GM12874 (cell line): Measurements from ENCODE around the gene BOD1.

ENCODE experiments used
- CTCF ChIP-seq: IDR thresholded peaks from 2 replicates; pipeline ENCODE4 v1.5.1; 2011; ENCODE audit warnings: low read depth, mild to moderate bottlenecking, control low read depth, low read length, moderate library complexity; ENCODE audit not compliant: insufficient read depth

BOD1 gene

GRCh38 chr5:173627860-173628392, 11.5 kb upstream of the BOD1 start:
- no peak for TF ChIP-seq CTCF

DNA sequence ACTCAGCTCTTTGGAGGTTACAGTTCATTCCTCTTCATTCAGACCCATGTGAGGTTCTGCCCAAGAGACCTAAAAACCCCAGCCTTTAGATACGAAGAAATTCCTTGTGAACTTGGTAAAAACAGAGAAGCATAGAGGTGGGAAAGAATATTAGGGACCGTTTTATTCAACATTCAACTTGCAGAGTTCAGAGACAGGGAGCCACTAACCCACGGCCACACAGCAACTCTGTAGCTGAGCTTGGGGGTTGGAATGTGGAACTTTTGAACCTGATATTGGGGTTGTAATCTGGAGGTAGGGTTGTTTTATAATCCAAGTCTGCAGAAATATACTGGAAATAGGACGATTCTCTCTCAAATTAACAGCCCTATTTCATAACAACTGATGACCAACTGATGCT, 10.8 kb upstream of the BOD1 start:
- TF ChIP-seq CTCF: no peak

- TF ChIP-seq CTCF: no peak
These were observed 10.0 kb upstream of the BOD1 start for GRCh38 chr5:173626505-173626820.

DNA sequence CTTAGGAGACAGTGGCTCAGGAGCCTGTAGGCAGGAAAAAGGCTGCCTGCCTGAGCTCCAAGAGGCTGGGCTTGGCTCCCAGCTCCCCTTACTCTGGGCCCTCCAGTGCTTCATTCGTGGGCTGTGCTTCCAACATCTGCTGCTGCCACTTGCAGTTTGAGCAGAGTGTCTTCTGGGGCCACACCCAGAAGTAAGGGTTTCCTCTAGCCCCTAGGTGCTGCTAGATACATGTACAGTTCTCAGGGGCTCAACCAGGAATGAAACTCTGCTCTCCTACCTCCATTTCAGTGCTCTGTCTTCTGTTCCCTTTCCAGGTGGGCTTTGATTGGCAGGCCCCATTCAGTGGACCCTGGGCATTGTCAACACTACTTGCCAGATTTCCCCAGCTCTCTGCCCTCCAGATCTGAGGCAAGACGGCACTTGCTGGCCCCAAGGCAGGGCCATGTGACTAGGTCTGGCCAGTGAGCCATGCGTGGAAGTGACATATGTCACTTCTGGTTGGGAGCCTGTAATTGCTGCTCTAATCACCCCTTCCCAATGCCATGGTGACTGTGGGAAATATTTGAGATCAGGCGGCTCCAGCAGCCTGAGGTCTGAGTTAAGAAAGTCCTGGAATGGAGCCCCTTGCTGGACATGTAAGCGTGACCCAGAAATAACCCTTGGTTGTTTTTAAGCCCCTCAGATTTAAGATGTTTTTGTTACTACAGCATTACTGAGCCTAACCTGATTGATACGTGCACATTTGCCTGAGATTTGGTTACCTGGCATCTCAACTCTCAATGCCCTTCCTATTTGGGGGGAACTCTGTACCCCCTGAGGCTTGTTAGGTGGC, 9.4 kb upstream of the BOD1 start:
- TF ChIP-seq CTCF: peak; percentile 63

DNA sequence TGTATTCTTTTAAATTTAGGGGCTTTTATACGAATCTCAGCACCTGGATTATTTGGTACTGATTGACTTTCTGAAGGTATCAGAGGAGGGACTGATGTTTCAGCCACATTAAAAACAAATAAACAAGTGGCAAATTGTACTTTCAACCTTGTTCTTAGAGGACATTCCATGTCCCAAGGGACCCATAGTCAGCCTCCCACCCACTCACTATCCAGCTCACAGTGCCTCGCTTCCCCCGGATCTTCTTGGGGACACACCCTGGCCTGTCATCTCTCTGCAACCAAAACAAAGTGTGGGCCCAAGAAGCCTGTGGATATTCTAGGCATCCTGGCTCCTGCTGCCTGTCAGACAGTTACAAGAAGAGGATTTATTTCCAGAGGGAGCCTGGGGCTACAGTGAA, 8.8 kb upstream of the BOD1 start:
- no peak for TF ChIP-seq CTCF

DNA sequence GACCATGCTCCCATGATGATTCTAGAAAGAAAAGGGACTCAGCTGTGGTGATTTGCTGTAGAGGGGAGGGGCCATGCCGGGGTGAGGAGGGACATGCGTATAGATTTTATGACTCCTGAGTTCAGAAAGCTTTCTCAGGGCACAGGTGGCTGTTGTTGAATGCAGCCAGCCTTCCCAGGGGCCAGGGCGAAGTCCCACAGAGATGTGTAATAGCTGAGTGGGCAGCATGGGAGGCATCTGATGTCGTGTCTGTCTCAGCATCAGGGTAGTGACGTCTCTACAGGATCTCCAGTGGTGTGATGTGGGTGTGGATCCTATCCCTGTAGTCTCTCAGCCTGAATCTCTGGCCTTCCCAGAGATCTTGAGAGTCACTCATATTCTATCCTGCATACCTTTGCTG, 7.8 kb upstream of the BOD1 start:
- TF ChIP-seq CTCF: no peak

DNA sequence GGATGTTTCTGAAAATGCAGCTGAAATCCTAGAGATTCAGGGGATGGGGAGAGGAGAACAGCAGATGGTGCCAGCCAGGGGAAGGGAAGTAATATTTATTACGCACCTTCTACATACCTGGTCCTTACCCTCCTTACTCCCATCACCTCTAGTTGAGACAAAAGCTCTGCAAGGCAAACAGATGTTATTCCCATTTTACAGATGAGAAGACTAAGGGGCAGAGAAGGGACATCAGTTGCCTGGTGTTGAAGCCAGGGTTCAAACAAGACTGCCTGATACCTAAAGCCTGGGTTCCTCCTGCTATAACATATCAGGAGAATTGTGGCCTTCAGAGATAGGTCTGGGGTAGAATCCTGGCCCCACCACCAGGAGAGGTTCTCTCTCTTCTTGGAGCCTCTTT, 7.3 kb upstream of the BOD1 start:
- TF ChIP-seq CTCF: no peak
